Parathyroid adenoma (tissue), 2 donors: ENCODE results near the gene RXFP2.

Experiments
- H2AFZ ChIP-seq: fragments of 300-600 bp; sonication (generic); one replicate; pipeline ENCODE4 v1.7.0; 2017; ENCODE audit warnings: antibody characterized with exemption, mild to moderate bottlenecking
- H3K27ac ChIP-seq: fragments of 300-600 bp; sonication (generic); one replicate; pipeline ENCODE4 v1.7.0; 2017
- H3K27me3 ChIP-seq: fragments of 300-600 bp; sonication (generic); one replicate; pipeline ENCODE4 v1.7.0; 2017; ENCODE audit warnings: low read length; ENCODE audit not compliant: control insufficient read depth, insufficient read depth
- H3K36me3 ChIP-seq: fragments of 300-600 bp; sonication (generic); one replicate; pipeline ENCODE4 v1.7.0; 2017; ENCODE audit warnings: low read length; ENCODE audit not compliant: control insufficient read depth, insufficient read depth
- H3K4me1 ChIP-seq: fragments of 300-600 bp; sonication (generic); one replicate; pipeline ENCODE4 v1.7.0; 2017; ENCODE audit warnings: control low read depth
- H3K4me2 ChIP-seq: fragments of 300-600 bp; sonication (generic); one replicate; pipeline ENCODE4 v1.7.0; 2017; ENCODE audit warnings: low read length
- H3K4me3 ChIP-seq: fragments of 300-600 bp; sonication (generic); one replicate; pipeline ENCODE4 v1.7.0; 2017; ENCODE audit warnings: low read depth, low read length
- H3K79me2 ChIP-seq: fragments of 300-600 bp; sonication (generic); one replicate; pipeline ENCODE4 v1.7.0; 2017; ENCODE audit warnings: control low read depth
- H3K9ac ChIP-seq: fragments of 300-600 bp; sonication (generic); one replicate; pipeline ENCODE4 v1.7.0; 2017; ENCODE audit warnings: mild to moderate bottlenecking
- H3K9me3 ChIP-seq: fragments of 300-600 bp; sonication (generic); one replicate; pipeline ENCODE4 v1.7.0; 2017; ENCODE audit warnings: low read length; ENCODE audit not compliant: control insufficient read depth
- TF ChIP-seq, protein P1 (sequence below): fragments of 300-600 bp; sonication (generic); IDR thresholded peaks from one replicate; pipeline ENCODE4 v1.7.0; 2017; ENCODE audit warnings: antibody characterized with exemption, mild to moderate bottlenecking
- donor health status: primary hyperparathyroidism.

Gene RXFP2

DNA sequence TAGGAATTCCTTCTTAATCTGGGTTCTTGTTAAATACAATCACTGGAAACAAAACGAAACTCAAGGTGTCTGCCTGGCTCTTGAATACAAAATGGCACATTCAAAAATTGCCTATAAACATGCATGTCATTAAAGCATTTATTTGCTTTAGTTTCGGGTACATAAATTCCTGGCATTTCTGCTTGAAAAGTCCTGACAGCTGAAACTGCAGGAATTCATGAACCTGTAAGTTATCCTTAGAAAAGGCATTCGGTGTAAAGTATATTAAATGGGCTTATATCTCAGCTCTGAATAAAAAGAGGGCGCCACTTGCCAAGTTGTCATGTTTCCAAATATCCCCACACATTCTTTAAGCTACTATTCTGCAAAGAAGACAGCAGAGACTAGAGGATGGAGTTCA, 32.9 kb downstream of the RXFP2 start:
- H2AFZ ChIP-seq, result no peak overlapping the region
- H3K9ac ChIP-seq, result no peak overlapping the region
- H3K4me3 ChIP-seq, result no peak overlapping the region
- no peaks in the 10 kb centered on the region for H3K9me3 ChIP-seq
- H3K27me3 ChIP-seq, result no peaks in the 10 kb centered on the region
- H3K4me1 ChIP-seq, result no peaks in the 10 kb centered on the region
- H3K36me3 ChIP-seq, result no peaks in the 10 kb centered on the region
- TF ChIP-seq, protein P1, sequence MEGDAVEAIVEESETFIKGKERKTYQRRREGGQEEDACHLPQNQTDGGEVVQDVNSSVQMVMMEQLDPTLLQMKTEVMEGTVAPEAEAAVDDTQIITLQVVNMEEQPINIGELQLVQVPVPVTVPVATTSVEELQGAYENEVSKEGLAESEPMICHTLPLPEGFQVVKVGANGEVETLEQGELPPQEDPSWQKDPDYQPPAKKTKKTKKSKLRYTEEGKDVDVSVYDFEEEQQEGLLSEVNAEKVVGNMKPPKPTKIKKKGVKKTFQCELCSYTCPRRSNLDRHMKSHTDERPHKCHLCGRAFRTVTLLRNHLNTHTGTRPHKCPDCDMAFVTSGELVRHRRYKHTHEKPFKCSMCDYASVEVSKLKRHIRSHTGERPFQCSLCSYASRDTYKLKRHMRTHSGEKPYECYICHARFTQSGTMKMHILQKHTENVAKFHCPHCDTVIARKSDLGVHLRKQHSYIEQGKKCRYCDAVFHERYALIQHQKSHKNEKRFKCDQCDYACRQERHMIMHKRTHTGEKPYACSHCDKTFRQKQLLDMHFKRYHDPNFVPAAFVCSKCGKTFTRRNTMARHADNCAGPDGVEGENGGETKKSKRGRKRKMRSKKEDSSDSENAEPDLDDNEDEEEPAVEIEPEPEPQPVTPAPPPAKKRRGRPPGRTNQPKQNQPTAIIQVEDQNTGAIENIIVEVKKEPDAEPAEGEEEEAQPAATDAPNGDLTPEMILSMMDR, result no peak
- no peak overlapping the region for H3K4me2 ChIP-seq
- no peak overlapping the region for H3K27ac ChIP-seq
- no peaks in the 10 kb centered on the region for H3K79me2 ChIP-seq

GRCh38 chr13:31773538-31773937, 34.2 kb downstream of the RXFP2 start:
- Histone ChIP-seq H3K9ac (no peak overlapping the region), H3K4me1 (no peaks in the 10 kb centered on the region), H3K4me2 (peak overlapping the region; percentile 12), H3K79me2 (no peaks in the 10 kb centered on the region), H3K27me3 (no peaks in the 10 kb centered on the region), H3K36me3 (no peaks in the 10 kb centered on the region), H3K9me3 (no peaks in the 10 kb centered on the region), H3K27ac (no peak overlapping the region), H2AFZ (no peak overlapping the region), H3K4me3 (peak overlapping the region; percentile 0)
- TF ChIP-seq, protein P1, result no peak

DNA sequence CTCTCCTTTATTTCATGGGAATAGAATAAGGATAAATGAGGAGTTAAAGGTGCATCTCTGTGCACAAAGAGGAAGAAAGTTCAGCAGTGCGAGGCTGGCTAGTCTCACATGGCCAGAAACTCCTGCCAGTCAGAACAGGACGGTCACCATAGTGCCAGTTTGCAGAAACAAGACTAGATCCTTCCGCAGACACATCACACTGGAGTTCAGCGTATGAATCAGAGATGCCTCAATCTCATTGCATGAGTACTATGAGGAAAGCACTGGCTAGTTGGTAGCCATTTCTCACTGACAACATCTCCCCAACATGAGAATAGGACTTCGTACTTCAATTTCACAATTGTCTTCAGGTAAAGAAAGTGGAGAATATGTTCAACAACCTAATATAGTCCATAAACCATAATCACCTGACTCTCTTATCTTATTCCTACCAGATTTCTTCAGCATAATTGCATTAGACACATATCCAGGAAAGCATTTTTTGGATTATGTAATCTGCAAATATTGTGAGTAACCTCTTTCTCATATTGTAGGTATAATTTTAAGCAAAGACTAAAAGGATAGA, 34.9 kb downstream of the RXFP2 start:
- no peak overlapping the region for H3K27ac ChIP-seq
- H3K36me3 ChIP-seq, result no peaks in the 10 kb centered on the region
- no peak overlapping the region for H2AFZ ChIP-seq
- no peaks in the 10 kb centered on the region for H3K27me3 ChIP-seq
- no peak overlapping the region for H3K4me3 ChIP-seq
- no peak overlapping the region for H3K4me2 ChIP-seq
- no peaks in the 10 kb centered on the region for H3K4me1 ChIP-seq
- H3K9me3 ChIP-seq, result no peaks in the 10 kb centered on the region
- H3K9ac ChIP-seq, result no peak overlapping the region
- TF ChIP-seq, protein P1, result no peak
- no peaks in the 10 kb centered on the region for H3K79me2 ChIP-seq

- no peaks in the 10 kb centered on the region for H3K79me2 ChIP-seq
- TF ChIP-seq, protein P1, result no peak
- H3K9me3 ChIP-seq, result no peaks in the 10 kb centered on the region
- no peaks in the 10 kb centered on the region for H3K36me3 ChIP-seq
- H3K27me3 ChIP-seq, result no peaks in the 10 kb centered on the region
- no peak overlapping the region for H3K27ac ChIP-seq
- no peak overlapping the region for H3K4me3 ChIP-seq
- H3K4me2 ChIP-seq, result no peak overlapping the region
- H3K4me1 ChIP-seq, result no peaks in the 10 kb centered on the region
- no peak overlapping the region for H2AFZ ChIP-seq
- no peak overlapping the region for H3K9ac ChIP-seq
These were observed 35.8 kb downstream of the RXFP2 start for GRCh38 chr13:31775148-31775547.

GRCh38 chr13:31775686-31776085, 36.4 kb downstream of the RXFP2 start:
- Histone ChIP-seq H3K4me1 (no peaks in the 10 kb centered on the region), H3K36me3 (no peaks in the 10 kb centered on the region), H3K79me2 (no peaks in the 10 kb centered on the region), H3K9ac (no peak overlapping the region), H3K4me2 (no peak overlapping the region), H3K9me3 (no peaks in the 10 kb centered on the region), H3K4me3 (no peak overlapping the region), H3K27ac (no peak overlapping the region), H3K27me3 (no peaks in the 10 kb centered on the region), H2AFZ (no peak overlapping the region)
- TF ChIP-seq, protein P1, result no peak
